COR-L47 (cell line): Measurements from ENCODE around the gene ALCAM.
A peak's percentile ranks its signal among the peaks of the same experiment; 100 is the strongest.
"Not testable (repeated sequence)": the region's sequence is repeated elsewhere in the genome, so short reads cannot be mapped to it uniquely, and the experiment has no call there.

Experiments used
- DNase-seq: peaks from one replicate; lab custom pipeline; 2025; lab: John Stamatoyannopoulos, UW

Gene ALCAM

GRCh38 chr3:105584003-105584790 lies 217.5 kb downstream of the ALCAM start:
- DNase-seq = no peak

GRCh38 chr3:105593315-105593714 lies 226.6 kb downstream of the ALCAM start:
- DNase-seq = no peak

DNA sequence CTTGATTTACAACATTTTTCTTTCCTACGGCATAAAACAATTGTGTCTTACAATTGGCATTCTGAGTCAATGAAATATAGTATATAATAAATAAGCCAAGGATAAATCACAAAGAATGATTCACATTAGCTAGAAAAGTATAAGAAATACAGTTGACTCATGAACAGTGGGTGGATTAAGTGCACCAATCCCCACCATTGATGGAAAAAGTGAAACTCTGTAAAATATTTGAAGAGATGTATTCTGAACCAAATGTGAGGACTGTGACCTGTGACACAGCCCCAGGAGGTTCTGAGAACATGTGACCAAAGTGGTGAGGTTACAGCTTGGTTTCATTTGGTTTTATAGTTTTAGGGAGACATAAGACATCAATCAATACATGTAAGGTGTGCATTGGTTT lies 227.5 kb downstream of the ALCAM start:
- DNase-seq = no peak

GRCh38 chr3:105598042-105598796 lies 231.5 kb downstream of the ALCAM start:
- DNase-seq = no peak

DNA sequence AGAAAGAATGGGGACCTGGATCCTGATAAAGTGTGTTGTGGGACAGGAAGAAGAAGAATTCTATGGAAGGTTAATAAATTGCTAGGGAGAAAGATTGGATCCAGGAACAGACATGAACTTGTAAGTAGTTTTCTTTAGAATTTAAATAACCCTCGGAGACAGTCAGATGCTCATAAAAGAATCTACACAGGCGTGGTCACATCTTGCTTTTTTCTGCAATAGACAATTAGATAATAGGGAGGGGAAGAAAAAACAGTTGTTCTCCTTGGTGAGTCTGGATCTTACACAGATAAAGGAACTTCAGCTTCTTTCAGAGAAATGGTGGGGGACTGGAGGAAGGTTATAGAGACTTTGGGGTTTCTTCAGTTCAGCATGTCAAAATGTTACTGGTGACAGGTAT lies 232.6 kb downstream of the ALCAM start:
- DNase-seq = no peak

DNA sequence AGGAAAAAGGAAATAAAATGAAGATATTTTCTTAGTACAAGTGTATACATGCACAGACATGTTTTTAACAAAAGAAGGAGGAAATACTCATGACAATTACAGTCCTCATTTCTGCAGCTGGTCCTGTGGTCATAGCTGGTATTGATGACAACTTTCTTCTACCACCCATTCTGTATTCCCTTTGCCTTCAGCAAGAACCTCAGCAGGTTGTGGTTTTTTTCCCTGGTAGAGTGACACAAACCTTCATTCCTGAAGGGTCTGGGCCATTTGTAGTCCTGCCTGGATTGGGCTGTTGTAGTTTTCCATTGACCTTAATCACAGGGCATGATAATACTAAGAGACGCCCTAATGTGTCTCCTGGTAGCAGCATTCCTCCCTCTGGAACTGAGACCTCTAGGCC lies 235.0 kb downstream of the ALCAM start:
- DNase-seq = not testable (repeated sequence)

DNA sequence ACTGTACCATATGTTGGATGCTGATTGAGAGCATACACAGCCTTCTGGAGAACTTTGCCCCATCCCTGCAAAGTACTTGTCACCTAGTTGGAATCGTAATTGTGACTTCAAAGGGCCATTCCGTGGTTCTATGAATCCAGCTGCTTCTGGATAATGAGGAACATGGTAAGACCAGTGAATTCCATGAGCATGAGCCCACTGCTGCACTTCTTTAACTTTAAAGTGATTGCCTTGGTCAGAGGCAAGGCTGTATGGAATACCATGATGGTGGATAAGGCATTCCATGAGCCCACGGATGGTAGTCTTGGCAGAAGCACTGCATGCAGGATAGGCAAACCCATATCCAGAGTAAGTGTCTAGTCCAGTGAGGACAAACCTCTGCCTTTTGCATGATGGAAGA lies 235.6 kb downstream of the ALCAM start:
- DNase-seq = not testable (repeated sequence)

DNA sequence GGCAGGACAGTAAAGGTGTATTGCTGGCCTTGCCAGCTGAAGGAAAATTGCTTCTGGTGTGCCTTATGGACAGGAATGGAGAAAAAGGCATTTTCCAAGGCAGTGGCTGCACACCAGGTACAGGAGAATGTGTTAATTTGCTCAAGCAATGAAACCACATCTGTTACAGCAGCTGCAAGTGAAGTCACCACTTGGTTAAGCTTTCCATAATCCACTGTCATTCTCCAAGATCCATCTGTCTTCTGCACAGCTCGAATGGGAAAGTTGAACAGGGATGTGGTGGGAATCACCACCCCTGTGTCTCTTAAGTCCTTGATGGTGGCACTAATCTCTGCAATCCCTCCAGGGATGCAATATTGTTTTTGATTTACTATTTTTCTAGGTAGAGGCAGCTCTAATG lies 236.8 kb downstream of the ALCAM start:
- not testable (repeated sequence) for DNase-seq

GRCh38 chr3:105606016-105606415 lies 239.3 kb downstream of the ALCAM start:
- DNase-seq = no peak

- no peak for DNase-seq
These were observed 241.9 kb downstream of the ALCAM start for GRCh38 chr3:105608623-105609022.

- no peak for DNase-seq
These were observed 243.8 kb downstream of the ALCAM start for GRCh38 chr3:105610473-105610872.

DNA sequence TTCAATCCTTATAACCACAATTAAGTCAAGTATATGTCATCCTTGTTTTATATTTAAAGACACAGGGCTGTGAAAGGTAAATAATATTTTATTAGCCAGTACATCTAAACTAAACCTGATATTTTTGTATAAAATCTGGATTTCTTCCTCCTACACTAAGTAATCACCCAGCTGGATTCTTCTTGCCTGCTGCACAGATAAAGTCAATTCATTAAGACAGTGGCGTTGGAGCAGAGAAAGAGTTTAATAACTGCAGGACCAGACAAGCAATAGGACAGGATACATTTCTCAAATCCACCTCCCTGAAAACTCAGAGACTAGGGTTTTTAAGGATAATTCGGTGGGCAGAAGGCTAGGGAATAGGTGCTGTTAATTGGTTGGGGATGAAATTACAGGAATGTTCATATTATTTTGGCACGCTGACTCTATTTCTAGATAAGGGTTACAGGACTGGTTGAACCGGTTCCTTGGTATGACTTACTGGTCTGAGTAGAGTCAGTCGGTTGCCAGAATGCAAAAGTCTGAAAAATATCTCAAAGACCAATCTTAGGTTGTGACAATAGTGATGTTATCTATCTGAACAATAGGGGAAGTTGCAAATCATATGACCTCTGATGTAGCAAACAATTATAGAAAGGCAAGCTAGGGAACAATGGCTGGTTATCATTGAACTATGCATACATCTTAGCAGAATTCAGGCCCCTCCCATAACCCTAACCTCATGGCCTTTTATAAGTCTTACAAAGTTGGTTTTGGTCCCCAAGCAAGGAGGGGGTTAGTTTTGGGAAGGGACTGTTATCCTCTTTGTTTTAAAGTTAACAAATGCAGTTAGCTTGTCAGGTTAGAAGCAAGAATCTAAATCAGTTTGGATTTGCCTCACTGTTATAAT lies 244.8 kb downstream of the ALCAM start:
- DNase-seq = no peak

DNA sequence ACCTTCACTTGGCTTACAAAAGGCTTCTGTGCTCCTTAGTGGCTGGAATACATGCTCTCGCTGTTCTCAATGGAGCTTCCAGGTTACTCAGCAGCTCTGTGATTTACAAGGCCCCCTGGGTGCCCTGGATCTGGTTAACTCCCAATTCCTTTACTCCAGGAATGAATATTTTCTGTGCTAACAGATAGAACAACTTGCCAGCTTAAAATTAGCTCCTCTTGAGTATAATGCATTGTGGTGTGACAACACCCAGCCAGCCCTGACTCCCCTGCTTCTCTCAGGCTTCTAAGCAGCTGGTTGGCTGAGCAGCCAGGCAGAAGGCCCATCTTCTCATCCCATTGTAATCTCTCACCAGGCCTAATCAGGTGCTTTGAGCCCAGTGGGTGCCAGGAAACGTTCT lies 246.4 kb downstream of the ALCAM start:
- peak; percentile 22 for DNase-seq

GRCh38 chr3:105614288-105615030 lies 247.8 kb downstream of the ALCAM start:
- no peak for DNase-seq

DNA sequence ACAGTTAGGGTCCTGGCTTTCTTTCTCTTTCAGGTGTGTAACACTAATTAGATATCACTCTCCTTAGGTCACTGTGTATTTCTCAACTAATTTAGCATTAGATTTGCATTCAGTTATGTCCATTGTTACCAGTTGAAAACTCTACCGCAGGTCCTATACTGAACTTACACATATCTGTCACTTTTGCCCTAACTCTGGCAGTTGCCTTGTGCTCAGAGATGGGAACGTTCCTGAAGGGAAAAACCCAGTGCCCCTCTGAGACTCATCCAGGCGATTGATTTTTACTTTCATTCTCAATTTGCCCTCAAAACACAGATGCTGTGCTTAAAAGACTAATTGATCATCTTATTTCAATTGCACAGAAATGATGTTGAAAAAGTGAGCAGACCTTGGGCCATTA lies 249.1 kb downstream of the ALCAM start:
- no peak for DNase-seq

DNA sequence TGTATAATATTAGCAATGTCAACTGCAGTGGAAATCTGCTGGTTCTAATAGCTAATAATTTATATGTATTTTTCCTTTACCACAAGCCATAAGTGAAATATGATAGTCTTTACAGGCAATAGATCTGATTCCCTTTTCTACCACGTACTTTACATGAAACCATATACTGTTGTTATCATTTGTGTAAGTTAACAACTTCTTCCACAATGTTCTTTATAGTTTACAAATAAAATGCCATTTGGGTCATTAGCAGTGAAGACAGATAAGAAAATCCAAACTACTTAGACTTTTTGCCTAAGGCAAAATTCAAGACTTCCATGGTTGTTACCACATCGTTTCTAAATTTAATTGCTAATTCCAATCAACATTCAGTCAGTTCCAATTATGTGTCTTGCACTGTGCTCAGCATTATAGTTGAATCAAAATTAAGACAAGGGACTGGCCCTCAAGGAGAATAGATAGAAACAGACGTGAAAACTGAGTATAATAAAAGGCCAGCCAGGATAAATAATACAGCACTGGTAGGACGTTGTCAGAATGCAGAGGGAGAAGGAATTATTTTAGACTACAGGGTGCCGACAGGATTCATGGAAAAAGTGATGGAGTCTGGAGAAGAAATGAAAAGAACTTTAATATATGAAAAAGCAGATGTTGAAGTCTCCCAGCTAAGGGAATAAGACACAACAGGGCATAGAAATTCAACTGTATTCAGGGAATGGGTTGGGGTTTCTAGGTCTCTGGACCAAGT lies 249.8 kb downstream of the ALCAM start:
- no peak for DNase-seq

DNA sequence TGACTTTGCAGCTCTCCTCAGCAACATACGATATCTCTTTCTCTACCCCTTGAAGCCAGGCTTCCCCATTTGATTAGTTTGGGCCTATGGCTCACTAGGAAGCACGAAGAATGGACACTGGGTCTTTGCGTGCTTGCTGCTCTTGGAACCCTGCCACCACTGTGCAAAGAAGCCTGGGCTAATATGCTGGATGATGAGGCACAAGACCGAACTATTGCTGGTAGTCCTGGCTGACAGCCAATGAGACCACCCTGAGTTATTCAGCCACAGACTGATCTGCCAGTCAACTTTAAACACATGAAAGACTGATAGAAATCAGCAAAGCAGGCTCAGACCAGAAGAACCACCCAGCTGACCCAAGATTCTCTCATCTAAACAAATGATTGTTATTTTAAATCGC lies 251.8 kb downstream of the ALCAM start:
- DNase-seq = no peak

GRCh38 chr3:105619651-105620050 lies 252.9 kb downstream of the ALCAM start:
- no peak for DNase-seq

DNA sequence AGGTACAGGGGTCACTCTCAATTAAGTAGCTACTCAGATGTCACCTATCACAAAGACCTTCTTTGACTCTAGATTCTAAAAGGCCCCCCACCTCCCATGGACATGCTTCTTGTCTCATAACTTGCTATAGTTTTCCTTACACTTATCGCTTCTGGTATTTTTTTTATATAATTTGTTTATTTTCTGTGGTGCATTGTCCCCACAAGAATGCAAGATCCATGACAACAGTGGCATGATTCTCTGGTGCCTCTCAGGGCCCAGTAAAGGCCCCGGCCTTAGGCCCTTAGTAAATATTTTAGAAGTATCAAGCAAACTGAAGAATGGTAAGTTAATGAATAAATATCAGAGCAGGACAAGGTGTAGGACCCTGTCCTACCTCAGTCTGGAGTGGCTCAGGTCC lies 253.5 kb downstream of the ALCAM start:
- no peak for DNase-seq

DNA sequence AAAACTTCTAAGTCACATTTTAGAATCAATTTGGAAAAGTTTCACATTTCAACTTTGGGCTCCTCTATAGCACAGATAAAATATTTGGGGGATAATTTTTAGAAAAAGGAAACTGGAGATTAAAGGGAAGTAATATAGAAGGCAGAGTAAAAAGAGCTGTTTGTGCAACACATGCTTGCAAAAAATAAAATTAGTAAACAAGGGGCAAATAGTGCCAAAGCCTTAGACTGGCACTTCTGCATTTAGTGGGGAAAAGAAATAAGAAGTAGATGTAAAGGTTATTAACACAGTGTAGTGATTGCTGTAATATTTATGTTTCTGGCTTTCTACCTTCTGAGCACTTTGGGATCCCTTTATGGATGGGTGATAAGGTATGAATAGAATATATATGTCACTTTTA lies 255.5 kb downstream of the ALCAM start:
- DNase-seq = no peak
